ENCODE results near the gene LZTS2. TPM values are rescaled to one million over a fixed set of nuclear protein-coding genes. Genes with fewer than 3 reads are reported as not detected.

The LZTS2 gene
- total and polyA plus RNA-seq, 5 donors: 42.5 to 66.4 (median 47.6) TPM

- H3K27ac ChIP-seq (ENCODE audit: low read length): no peak overlapping the region
- H3K27me3 ChIP-seq (ENCODE audit: control insufficient read depth, insufficient read depth): no peaks in the 10 kb centered on the region
- DNase-seq (no peak), ATAC-seq (no peak)
- no peak overlapping the region for H3K4me3 ChIP-seq (ENCODE audit: low read length)
- intact Hi-C loops (cut with DNase I): no loop called here
- 69% methylated on average over 5 of the region's 5 CpGs for WGBS
- H3K9me3 ChIP-seq (ENCODE audit: control insufficient read depth, low read length): no peaks in the 10 kb centered on the region
- no peaks in the 10 kb centered on the region for H3K4me1 ChIP-seq (ENCODE audit: control insufficient read depth, insufficient read depth, low read length)
These were observed 17.2 kb downstream of the LZTS2 start for GRCh38 chr10:101016814-101017213.

- DNase-seq (no peak), ATAC-seq (no peak)
- 52% methylated on average over 20 of the region's 20 CpGs for WGBS
- no peaks in the 10 kb centered on the region for H3K9me3 ChIP-seq (ENCODE audit: control insufficient read depth, low read length)
- intact Hi-C loops (cut with DNase I): no loop called here
- no peak overlapping the region for H3K27ac ChIP-seq (ENCODE audit: low read length)
- H3K4me1 ChIP-seq (ENCODE audit: control insufficient read depth, insufficient read depth, low read length): no peaks in the 10 kb centered on the region
- no peaks in the 10 kb centered on the region for H3K27me3 ChIP-seq (ENCODE audit: control insufficient read depth, insufficient read depth)
- no peak overlapping the region for H3K4me3 ChIP-seq (ENCODE audit: low read length)
These were observed 18.6 kb downstream of the LZTS2 start for GRCh38 chr10:101018118-101018599.

- no peak overlapping the region for H3K27ac ChIP-seq (ENCODE audit: low read length)
- intact Hi-C loops (cut with DNase I): no loop called here
- ATAC-seq: peak; percentile 66 to 83
- H3K4me1 ChIP-seq (ENCODE audit: control insufficient read depth, insufficient read depth, low read length): no peaks in the 10 kb centered on the region
- no peaks in the 10 kb centered on the region for H3K27me3 ChIP-seq (ENCODE audit: control insufficient read depth, insufficient read depth)
- H3K9me3 ChIP-seq (ENCODE audit: control insufficient read depth, low read length): no peaks in the 10 kb centered on the region
- no peak overlapping the region for H3K4me3 ChIP-seq (ENCODE audit: low read length)
- peak; percentile 88 to 94 (median 94) for DNase-seq
- whole genome bisulfite sequencing: 16% methylated on average over 45 of the region's 45 CpGs
These were observed 19.2 kb downstream of the LZTS2 start for GRCh38 chr10:101018600-101019439.

GRCh38 chr10:101019440-101019703, 19.8 kb downstream of the LZTS2 start:
- Histone ChIP-seq H3K27me3 (ENCODE audit: control insufficient read depth, insufficient read depth) (no peaks in the 10 kb centered on the region), H3K4me1 (ENCODE audit: control insufficient read depth, insufficient read depth, low read length) (no peaks in the 10 kb centered on the region), H3K9me3 (ENCODE audit: control insufficient read depth, low read length) (no peaks in the 10 kb centered on the region), H3K4me3 (ENCODE audit: low read length) (no peak overlapping the region), H3K27ac (ENCODE audit: low read length) (no peak overlapping the region)
- ATAC-seq (no peak), DNase-seq (no peak)
- 40% methylated on average over 2 of the region's 2 CpGs for WGBS
- intact Hi-C loops (cut with DNase I): no loop called here

GRCh38 chr10:101020427-101021075, 20.9 kb downstream of the LZTS2 start:
- no peak overlapping the region for H3K27ac ChIP-seq (ENCODE audit: low read length)
- DNase-seq (no peak), ATAC-seq (no peak)
- WGBS: 73% methylated on average over 10 of the region's 10 CpGs
- H3K27me3 ChIP-seq (ENCODE audit: control insufficient read depth, insufficient read depth): no peaks in the 10 kb centered on the region
- intact Hi-C loops (cut with DNase I): no loop called here
- H3K4me1 ChIP-seq (ENCODE audit: control insufficient read depth, insufficient read depth, low read length): no peaks in the 10 kb centered on the region
- H3K4me3 ChIP-seq (ENCODE audit: low read length): no peak overlapping the region
- H3K9me3 ChIP-seq (ENCODE audit: control insufficient read depth, low read length): no peaks in the 10 kb centered on the region

- Histone ChIP-seq H3K4me1 (ENCODE audit: control insufficient read depth, insufficient read depth, low read length) (no peaks in the 10 kb centered on the region), H3K9me3 (ENCODE audit: control insufficient read depth, low read length) (no peaks in the 10 kb centered on the region), H3K27ac (ENCODE audit: low read length) (no peak overlapping the region), H3K27me3 (ENCODE audit: control insufficient read depth, insufficient read depth) (no peaks in the 10 kb centered on the region), H3K4me3 (ENCODE audit: low read length) (no peak overlapping the region)
- WGBS: 82% methylated on average over 4 of the region's 4 CpGs
- no peak for ATAC-seq
- DNase-seq: no peak
- intact Hi-C loops (cut with DNase I): no loop called here
These were observed 21.6 kb downstream of the LZTS2 start for GRCh38 chr10:101021239-101021638.

GRCh38 chr10:101021692-101022251, 22.2 kb downstream of the LZTS2 start:
- no peaks in the 10 kb centered on the region for H3K4me1 ChIP-seq (ENCODE audit: control insufficient read depth, insufficient read depth, low read length)
- H3K27me3 ChIP-seq (ENCODE audit: control insufficient read depth, insufficient read depth): no peaks in the 10 kb centered on the region
- ATAC-seq (no peak), DNase-seq (no peak)
- no peak overlapping the region for H3K27ac ChIP-seq (ENCODE audit: low read length)
- no peak overlapping the region for H3K4me3 ChIP-seq (ENCODE audit: low read length)
- H3K9me3 ChIP-seq (ENCODE audit: control insufficient read depth, low read length): no peaks in the 10 kb centered on the region
- 88% methylated on average over 11 of the region's 11 CpGs for WGBS
- intact Hi-C loops (cut with DNase I): no loop called here

GRCh38 chr10:101022967-101023705, 23.5 kb downstream of the LZTS2 start:
- intact Hi-C loops (cut with DNase I): no loop called here
- H3K4me1 ChIP-seq (ENCODE audit: control insufficient read depth, insufficient read depth, low read length): no peaks in the 10 kb centered on the region
- H3K9me3 ChIP-seq (ENCODE audit: control insufficient read depth, low read length): no peaks in the 10 kb centered on the region
- no peak for DNase-seq
- no peak overlapping the region for H3K4me3 ChIP-seq (ENCODE audit: low read length)
- H3K27ac ChIP-seq (ENCODE audit: low read length): no peak overlapping the region
- H3K27me3 ChIP-seq (ENCODE audit: control insufficient read depth, insufficient read depth): no peaks in the 10 kb centered on the region
- 92% methylated on average over 15 of the region's 15 CpGs for WGBS
- ATAC-seq: no peak

GRCh38 chr10:101027106-101027720, 27.6 kb downstream of the LZTS2 start:
- WGBS: 72% methylated on average over 10 of the region's 10 CpGs
- ATAC-seq (no peak), DNase-seq (no peak)
- Histone ChIP-seq H3K4me3 (ENCODE audit: low read length) (no peak overlapping the region), H3K27ac (ENCODE audit: low read length) (no peak overlapping the region), H3K27me3 (ENCODE audit: control insufficient read depth, insufficient read depth) (no peaks in the 10 kb centered on the region), H3K4me1 (ENCODE audit: control insufficient read depth, insufficient read depth, low read length) (no peaks in the 10 kb centered on the region), H3K9me3 (ENCODE audit: control insufficient read depth, low read length) (no peaks in the 10 kb centered on the region)
- intact Hi-C loops (cut with DNase I): no loop called here

GRCh38 chr10:101028446-101029337, 29.1 kb downstream of the LZTS2 start:
- DNase-seq: no peak
- no peak overlapping the region for H3K27ac ChIP-seq (ENCODE audit: low read length)
- ATAC-seq: no peak
- no peak overlapping the region for H3K4me3 ChIP-seq (ENCODE audit: low read length)
- H3K9me3 ChIP-seq (ENCODE audit: control insufficient read depth, low read length): no peaks in the 10 kb centered on the region
- intact Hi-C loops (cut with DNase I): no loop called here
- 70% methylated on average over 7 of the region's 7 CpGs for WGBS
- peaks cover 2% of the 10 kb centered on the region for H3K4me1 ChIP-seq (ENCODE audit: control insufficient read depth, insufficient read depth, low read length)
- H3K27me3 ChIP-seq (ENCODE audit: control insufficient read depth, insufficient read depth): no peaks in the 10 kb centered on the region

All from right cardiac atrium (tissue), 5 donors.